Nephron progenitor cell (in vitro differentiated cells): ENCODE results near the gene LILRB4.
"Not testable (repeated sequence)": the region's sequence is repeated elsewhere in the genome, so short reads cannot be mapped to it uniquely, and the experiment has no call there.

ENCODE experiments used
- DNase-seq: peaks from one replicate; pipeline ENCODE4 v3.0.0; 2021
- H3K27ac Mint-ChIP-seq: 2 replicates; pipeline ENCODE4 v1.8.0; 2021; ENCODE audit warnings: mild to moderate bottlenecking, moderate library complexity, mixed read lengths
- H3K27me3 Mint-ChIP-seq: 2 replicates; pipeline ENCODE4 v1.8.0; 2021; ENCODE audit warnings: mild to moderate bottlenecking, low read depth, mixed read lengths; ENCODE audit not compliant: poor library complexity
- H3K36me3 Mint-ChIP-seq: 2 replicates; pipeline ENCODE4 v1.8.0; 2021; ENCODE audit warnings: low read depth, mixed read lengths
- H3K4me1 Mint-ChIP-seq: 2 replicates; pipeline ENCODE4 v1.8.0; 2021; ENCODE audit warnings: mixed read lengths
- H3K4me3 Mint-ChIP-seq: 2 replicates; pipeline ENCODE4 v1.8.0; 2021; ENCODE audit warnings: mild to moderate bottlenecking, moderate library complexity, mixed read lengths
- H3K9me3 Mint-ChIP-seq: 2 replicates; pipeline ENCODE4 v1.8.0; 2021; ENCODE audit warnings: mild to moderate bottlenecking, moderate library complexity, mixed read lengths
- TF ChIP-seq, protein P1 (sequence below): fragments of 200-600 bp; sonication (generic); IDR thresholded peaks from 2 replicates; pipeline ENCODE4 v1.5.0; 2021; ENCODE audit warnings: antibody characterized with exemption

The LILRB4 gene

DNA sequence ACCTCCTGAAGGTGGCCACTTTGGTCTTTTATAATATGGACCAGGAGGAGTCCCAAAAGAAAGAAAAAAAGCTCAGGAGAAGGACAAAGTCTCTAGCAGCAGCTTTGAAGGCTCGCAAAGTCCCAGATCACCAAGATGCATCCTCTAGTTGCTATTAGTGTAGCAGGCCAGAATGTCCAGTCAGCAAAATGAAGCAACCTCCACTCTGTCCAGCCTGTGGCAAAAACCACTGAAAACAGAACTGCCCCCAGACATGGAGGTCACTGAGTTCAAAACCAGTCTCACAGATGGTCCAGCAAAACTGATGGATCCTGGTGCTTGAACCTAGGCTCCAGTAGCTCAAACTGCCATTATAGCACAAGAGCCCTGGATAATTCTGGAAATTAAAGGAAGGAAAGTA is 10.4 kb downstream of the LILRB4 start:
- no peak for DNase-seq
- Mint-ChIP-seq H3K9me3 (peaks cover 79% of the 10 kb centered on the region), H3K4me3 (no peak overlapping the region), H3K4me1 (no peaks in the 10 kb centered on the region), H3K27me3 (peaks cover 3% of the 10 kb centered on the region), H3K27ac (no peak overlapping the region), H3K36me3 (no peaks in the 10 kb centered on the region)
- TF ChIP-seq, protein P1, sequence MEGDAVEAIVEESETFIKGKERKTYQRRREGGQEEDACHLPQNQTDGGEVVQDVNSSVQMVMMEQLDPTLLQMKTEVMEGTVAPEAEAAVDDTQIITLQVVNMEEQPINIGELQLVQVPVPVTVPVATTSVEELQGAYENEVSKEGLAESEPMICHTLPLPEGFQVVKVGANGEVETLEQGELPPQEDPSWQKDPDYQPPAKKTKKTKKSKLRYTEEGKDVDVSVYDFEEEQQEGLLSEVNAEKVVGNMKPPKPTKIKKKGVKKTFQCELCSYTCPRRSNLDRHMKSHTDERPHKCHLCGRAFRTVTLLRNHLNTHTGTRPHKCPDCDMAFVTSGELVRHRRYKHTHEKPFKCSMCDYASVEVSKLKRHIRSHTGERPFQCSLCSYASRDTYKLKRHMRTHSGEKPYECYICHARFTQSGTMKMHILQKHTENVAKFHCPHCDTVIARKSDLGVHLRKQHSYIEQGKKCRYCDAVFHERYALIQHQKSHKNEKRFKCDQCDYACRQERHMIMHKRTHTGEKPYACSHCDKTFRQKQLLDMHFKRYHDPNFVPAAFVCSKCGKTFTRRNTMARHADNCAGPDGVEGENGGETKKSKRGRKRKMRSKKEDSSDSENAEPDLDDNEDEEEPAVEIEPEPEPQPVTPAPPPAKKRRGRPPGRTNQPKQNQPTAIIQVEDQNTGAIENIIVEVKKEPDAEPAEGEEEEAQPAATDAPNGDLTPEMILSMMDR: no peak

DNA sequence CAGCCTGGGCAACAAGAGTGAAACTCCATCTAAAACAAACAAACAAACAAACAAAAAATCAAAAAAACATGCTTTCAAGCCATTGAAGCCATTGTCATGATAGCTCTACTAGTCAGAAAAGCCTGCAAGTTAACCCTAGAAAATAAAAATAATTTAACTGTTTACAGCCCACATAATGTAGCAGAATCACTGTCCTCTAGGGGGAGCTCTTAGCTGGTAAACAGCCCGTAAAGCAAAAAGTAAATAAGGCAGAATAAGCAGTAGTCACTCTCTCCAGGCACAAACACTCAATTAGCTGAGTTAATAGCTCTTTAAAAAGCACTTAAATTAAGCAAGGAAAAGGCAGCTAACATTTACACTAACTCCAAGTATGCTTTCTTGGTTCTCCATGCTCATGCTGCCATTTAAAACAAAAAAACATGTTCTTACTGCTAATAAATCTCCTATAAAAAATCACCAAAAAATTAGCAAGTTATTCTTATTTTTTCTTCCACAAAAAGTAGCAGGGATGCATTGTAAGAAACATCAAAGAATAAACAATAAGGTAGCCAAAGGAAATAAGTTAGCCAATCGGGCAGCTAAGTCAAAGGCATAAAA is 11.3 kb downstream of the LILRB4 start:
- H3K27ac Mint-ChIP-seq: no peak overlapping the region
- no peaks in the 10 kb centered on the region for H3K36me3 Mint-ChIP-seq
- H3K9me3 Mint-ChIP-seq: peaks cover 74% of the 10 kb centered on the region
- DNase-seq: no peak
- peaks cover 3% of the 10 kb centered on the region for H3K27me3 Mint-ChIP-seq
- no peak overlapping the region for H3K4me3 Mint-ChIP-seq
- TF ChIP-seq, protein P1: peak; percentile 25
- no peaks in the 10 kb centered on the region for H3K4me1 Mint-ChIP-seq

DNA sequence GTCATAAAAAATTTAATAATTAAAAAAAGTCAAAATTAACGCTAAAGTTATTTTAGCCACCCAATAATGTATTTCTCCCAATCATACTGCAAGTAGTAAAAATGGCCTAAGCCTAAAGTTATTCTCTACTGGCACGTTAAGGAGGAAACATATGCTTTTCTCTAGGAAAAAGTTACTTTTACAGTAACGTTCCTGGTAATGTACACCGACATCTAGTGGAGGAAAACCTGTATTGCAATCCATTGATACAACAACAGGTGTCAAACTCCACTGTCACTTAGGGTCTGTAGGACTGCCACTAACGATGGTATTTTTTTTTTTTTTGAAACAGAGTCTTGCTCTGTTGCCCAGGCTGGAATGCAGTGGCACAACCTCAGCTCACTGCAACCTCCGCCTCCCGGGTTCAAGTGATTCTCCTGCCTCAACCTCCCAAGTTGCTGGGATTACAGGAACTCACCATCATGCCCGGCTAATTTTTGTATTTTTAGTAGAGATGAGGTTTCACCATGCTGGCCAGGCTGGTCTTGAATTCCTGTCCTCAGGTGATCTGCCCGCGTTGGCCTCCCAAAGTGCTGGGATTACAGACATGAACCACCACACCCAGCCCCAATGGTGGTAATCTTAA is 13.5 kb downstream of the LILRB4 start:
- H3K9me3 Mint-ChIP-seq: peaks cover 67% of the 10 kb centered on the region
- DNase-seq, H3K4me1 Mint-ChIP-seq, H3K27ac Mint-ChIP-seq, H3K4me3 Mint-ChIP-seq, H3K27me3 Mint-ChIP-seq, H3K36me3 Mint-ChIP-seq: not testable (repeated sequence)
- TF ChIP-seq, protein P1: peak; percentile 63

DNA sequence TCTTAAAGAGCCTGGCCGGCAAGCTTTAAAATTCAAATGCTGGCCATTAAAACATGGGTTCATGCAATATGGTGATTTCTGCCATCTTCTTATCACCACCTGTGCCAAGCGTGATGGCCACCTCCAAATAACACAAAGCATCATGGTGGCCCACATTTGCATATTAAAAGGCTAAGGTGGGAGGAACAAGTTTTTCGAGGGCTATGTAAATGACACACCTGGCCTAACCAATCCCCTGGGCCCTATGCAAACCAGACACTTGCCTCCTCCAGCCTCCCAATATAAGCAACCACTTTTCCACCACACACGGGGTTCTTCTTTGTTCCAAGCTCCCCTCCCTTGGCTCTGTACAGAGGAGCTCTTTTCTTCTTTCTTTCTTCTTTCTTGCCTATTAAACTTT is 14.4 kb downstream of the LILRB4 start:
- no peaks in the 10 kb centered on the region for H3K36me3 Mint-ChIP-seq
- no peaks in the 10 kb centered on the region for H3K4me1 Mint-ChIP-seq
- peaks cover 3% of the 10 kb centered on the region for H3K27me3 Mint-ChIP-seq
- H3K27ac Mint-ChIP-seq: no peak overlapping the region
- peaks cover 66% of the 10 kb centered on the region for H3K9me3 Mint-ChIP-seq
- DNase-seq: no peak
- TF ChIP-seq, protein P1: no peak
- no peak overlapping the region for H3K4me3 Mint-ChIP-seq

DNA sequence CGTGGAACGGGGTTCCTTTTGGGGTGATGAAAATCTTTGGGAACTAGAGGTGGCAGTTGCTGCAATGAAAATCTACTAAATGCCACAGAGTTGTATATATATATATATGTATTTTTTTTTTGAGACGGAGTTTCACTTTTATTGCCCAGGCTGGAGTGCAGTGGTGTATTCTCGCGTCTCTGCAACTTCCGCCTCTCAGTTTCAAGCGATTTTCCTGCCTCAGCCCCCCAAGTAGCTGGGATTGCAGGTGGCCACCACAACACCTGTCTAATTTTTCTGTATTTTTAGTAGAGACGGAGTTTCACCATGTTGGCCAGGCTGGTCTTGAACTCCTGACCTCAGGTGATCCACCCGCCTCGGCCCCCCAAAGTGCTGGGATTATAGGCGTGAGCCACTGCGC is 18.8 kb downstream of the LILRB4 start:
- not testable (repeated sequence) for H3K27ac Mint-ChIP-seq, DNase-seq, H3K4me1 Mint-ChIP-seq, H3K27me3 Mint-ChIP-seq, H3K36me3 Mint-ChIP-seq, H3K4me3 Mint-ChIP-seq
- H3K9me3 Mint-ChIP-seq: peaks cover 64% of the 10 kb centered on the region

DNA sequence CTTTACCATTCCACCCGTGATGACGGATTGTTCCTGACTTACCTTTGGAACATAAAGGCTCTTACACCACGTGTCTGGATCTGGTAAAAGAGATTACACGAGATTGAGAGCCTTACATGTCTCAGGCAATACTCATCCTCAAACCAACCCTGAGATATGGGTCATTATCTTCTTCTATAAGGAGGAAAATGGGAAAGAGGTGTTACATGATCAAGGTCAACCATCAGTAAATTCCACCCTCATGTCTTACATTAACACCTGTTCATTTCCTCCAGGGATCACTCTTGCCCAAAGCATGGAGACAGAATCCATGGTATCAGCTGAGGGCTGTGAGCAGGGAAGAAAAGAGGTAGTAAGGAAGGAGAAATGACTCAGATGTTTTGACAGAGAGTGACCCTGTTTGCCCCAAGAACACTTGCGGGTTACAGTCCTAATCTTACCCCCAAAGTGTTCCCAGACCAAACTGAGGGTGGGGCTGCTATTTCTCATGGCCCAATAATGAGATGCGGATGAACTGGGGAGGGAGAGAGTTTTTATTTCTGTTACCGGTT is 19.6 kb downstream of the LILRB4 start:
- DNase-seq: no peak
- H3K4me3 Mint-ChIP-seq: no peak overlapping the region
- peaks cover 66% of the 10 kb centered on the region for H3K9me3 Mint-ChIP-seq
- no peaks in the 10 kb centered on the region for H3K4me1 Mint-ChIP-seq
- H3K27me3 Mint-ChIP-seq: peaks cover 5% of the 10 kb centered on the region
- no peaks in the 10 kb centered on the region for H3K36me3 Mint-ChIP-seq
- H3K27ac Mint-ChIP-seq: no peak overlapping the region
- TF ChIP-seq, protein P1: no peak
